GM19328 (cell line): ENCODE results near the gene ZNF324.
"Not testable (repeated sequence)": the region's sequence is repeated elsewhere in the genome, so short reads cannot be mapped to it uniquely, and the experiment has no call there.

Experiments used
- ATAC-seq: cut with Tn5 transposase; IDR thresholded peaks from one replicate; pipeline ENCODE4 v1.9.1; 2021; ENCODE audit warnings: mild to moderate bottlenecking, moderate library complexity; ENCODE audit not compliant: unreplicated experiment

ZNF324 gene

GRCh38 chr19:58498316-58499020, 31.6 kb downstream of the ZNF324 start:
- no peak for ATAC-seq

- ATAC-seq, result peak; percentile 94
Observed at GRCh38 chr19:58499021-58499927, 32.4 kb downstream of the ZNF324 start.

GRCh38 chr19:58500242-58500641, 33.4 kb downstream of the ZNF324 start:
- ATAC-seq, result no peak

GRCh38 chr19:58507602-58508223, 40.8 kb downstream of the ZNF324 start:
- not testable (repeated sequence) for ATAC-seq

GRCh38 chr19:58509731-58510083, 42.8 kb downstream of the ZNF324 start:
- ATAC-seq, result no peak

- no peak for ATAC-seq
Observed at GRCh38 chr19:58510084-58510862, 43.4 kb downstream of the ZNF324 start.

GRCh38 chr19:58511353-58512208, 44.7 kb downstream of the ZNF324 start, which contains the start of gene SLC27A5:
Gene SLC27A5, minus strand, starts transcription at chr19:58511992. Its CDS starts 37 bp downstream, at chr19:58511955.
- ATAC-seq, result no peak

- no peak for ATAC-seq
Observed at GRCh38 chr19:58513213-58513693, 46.4 kb downstream of the ZNF324 start.

GRCh38 chr19:58513694-58514563, 47.0 kb downstream of the ZNF324 start:
- ATAC-seq, result peak; percentile 78

- no peak for ATAC-seq
Observed at GRCh38 chr19:58514564-58515022, 47.7 kb downstream of the ZNF324 start.

- ATAC-seq, result no peak
Observed at GRCh38 chr19:58515259-58515658, 48.4 kb downstream of the ZNF324 start.

- ATAC-seq, result no peak
Observed at GRCh38 chr19:58516246-58516836, 49.5 kb downstream of the ZNF324 start.

- no peak for ATAC-seq
Observed at GRCh38 chr19:58516964-58517833, 50.3 kb downstream of the ZNF324 start.

GRCh38 chr19:58518256-58519086, 51.6 kb downstream of the ZNF324 start:
- no peak for ATAC-seq

- no peak for ATAC-seq
Observed at GRCh38 chr19:58519087-58519354, 52.1 kb downstream of the ZNF324 start.

- ATAC-seq, result peak; percentile 74
Observed at GRCh38 chr19:58519355-58520256, 52.7 kb downstream of the ZNF324 start, which contains the start of gene ZBTB45. Gene ZBTB45, minus strand, starts transcription at chr19:58519810. Its CDS starts 2,137 bp downstream, at chr19:58517673.
